ENCODE data around the gene SRGAP1. TPM values are rescaled to one million over a fixed set of nuclear protein-coding genes. Genes with fewer than 3 reads are reported as not detected.

SRGAP1 gene
- total and polyA plus RNA-seq, 2 of the 4 experiments (the other 2 are of a cell fraction), result 10.0 to 10.2 TPM

GRCh38 chr12:63912651-63913050, 68.2 kb downstream of the SRGAP1 start:
- Histone ChIP-seq H4K8ac (ENCODE audit: low read depth in 2 of 2, low read length in 2 of 2) (no peak overlapping the region), H2AFZ (replicated peaks; ENCODE audit: low read length, poor library complexity) (no peak overlapping the region), H3K4me2 (ENCODE audit: low read depth, low read length) (no peak overlapping the region), H3K9ac (ENCODE audit: low read depth, low read length) (no peak overlapping the region), H4K5ac (ENCODE audit: low read depth, low read length) (no peak overlapping the region), H3K4me3 (ENCODE audit: insufficient read depth, low read depth, low read length) (no peak overlapping the region), H2AK9ac (replicated peaks; ENCODE audit: low read depth, low read length, poor library complexity) (no peak overlapping the region), H3K4ac (ENCODE audit: low read depth, low read length) (no peak overlapping the region), H4K20me1 (ENCODE audit: insufficient read depth, low read length) (peaks cover 17% of the 10 kb centered on the region; the same call in 1 of the 2 replicates), H3K18ac (ENCODE audit: low read depth, low read length) (no peak overlapping the region), H3K4me1 (ENCODE audit: control insufficient read depth, insufficient read depth, low read length) (peaks cover 17% of the 10 kb centered on the region), H2BK15ac (ENCODE audit: low read depth, low read length) (no peak overlapping the region), H2BK20ac (ENCODE audit: low read depth, low read length) (no peak overlapping the region), H2AK5ac (ENCODE audit: low read depth, low read length) (no peak overlapping the region), H3K36me3 (ENCODE audit: control insufficient read depth, insufficient read depth, low read length) (no peaks in the 10 kb centered on the region), H3K27me3 (ENCODE audit: control insufficient read depth, insufficient read depth, low read length) (no peaks in the 10 kb centered on the region), H3K56ac (ENCODE audit: extremely low read depth, insufficient read depth, low read length) (no peak overlapping the region; the same call in 1 of the 2 replicates), H3K9me3 (ENCODE audit: control insufficient read depth, insufficient read depth, low read length) (no peaks in the 10 kb centered on the region), H3K14ac (replicated peaks; ENCODE audit: low read depth, low read length) (0 out of 2 replicates have a peak overlapping the region, but pooled peaks have one; percentile 1), H4K91ac (ENCODE audit: insufficient read depth, low read depth, low read length) (no peak overlapping the region), H3K23ac (ENCODE audit: low read depth, low read length) (0 out of 2 replicates have a peak overlapping the region, but pooled peaks have one; percentile 36), H3K9me1 (ENCODE audit: insufficient read depth, low read length) (peaks cover 16% of the 10 kb centered on the region), H2BK5ac (ENCODE audit: low read depth, low read length, poor library complexity, severe bottlenecking) (peak overlapping the region; percentile 73), H2BK120ac (ENCODE audit: low read depth, low read length) (no peak overlapping the region), H3K27ac (ENCODE audit: insufficient read depth, low read length) (no peak overlapping the region), H3K79me1 (ENCODE audit: low read depth in 1 of 2, low read length in 2 of 2) (peaks cover 7 to 63% of the 10 kb centered on the region in 2 experiments)
- no peak for DNase-seq
- ChIA-PET POLR2A (ENCODE audit: unreplicated experiment) (no interaction called here), CTCF (interaction anchor here (0.7 kb wide), 1 partner anchor 42 kb away, joined by 4 read pairs; no protein-coding TSS in a partner anchor)
- no CpG with 5 or more reads among the region's 2 CpGs for WGBS, 2 experiments (ENCODE audit: extremely low coverage in 2 of 2, insufficient read length in 1 of 2)
- BruUV-seq (replicated peaks), result no TSS peak
- TF ChIP-seq ELK1 (IDR thresholded peaks at IDR 0.05; ENCODE audit: borderline replicate concordance, low read depth, low read length) (no peak), FOS (IDR thresholded peaks at IDR 0.05; ENCODE audit: low read depth, low read length) (no peak), SMC3 (IDR thresholded peaks at IDR 0.05; ENCODE audit: low read depth, low read length) (no peak), MAFK (IDR thresholded peaks at IDR 0.05; ENCODE audit: low read depth, low read length) (no peak), MXI1 (IDR thresholded peaks at IDR 0.05; ENCODE audit: borderline replicate concordance, low read depth, low read length) (no peak), USF2 (IDR thresholded peaks at IDR 0.05; ENCODE audit: low read depth, low read length) (no peak), RCOR1 (IDR thresholded peaks at IDR 0.05; ENCODE audit: insufficient replicate concordance, low read length) (no peak), CHD1 (IDR thresholded peaks at IDR 0.05; ENCODE audit: low read depth, low read length) (no peak), CTCF (conservative IDR thresholded peaks at IDR 0.05; ENCODE audit: low read depth, low read length) (no peak), CEBPB (IDR thresholded peaks at IDR 0.05; ENCODE audit: low read depth, low read length) (no peak), POLR2A (IDR thresholded peaks at IDR 0.05; ENCODE audit: low read depth, low read length) (no peak)
- ATAC-seq (ENCODE audit: low read depth), result no peak
- dilution Hi-C loops (cut with HindIII; ENCODE audit: low sequenced_read_pairs, unreplicated experiment), result no loop called here
- in situ Hi-C loops (cut with MboI; ENCODE audit: low sequenced_read_pairs), result no loop called here
- intact Hi-C loops (cut with micrococcal nuclease), result loop anchor here (10.0 kb wide), 1 partner anchor 342 kb away; no protein-coding TSS in a partner anchor
